Measurements from ENCODE around the gene DNAJC17.
A peak's percentile ranks its signal among the peaks of the same experiment; 100 is the strongest.

The DNAJC17 gene

GRCh38 chr15:40790718-40791117 lies 16.6 kb downstream of the DNAJC17 start:
- peaks cover 19% of the 10 kb centered on the region for H3K4me1 ChIP-seq
- H3K27ac ChIP-seq, result no peak overlapping the region
- H3K4me2 ChIP-seq (ENCODE audit: low read length), result no peak overlapping the region

GRCh38 chr15:40789999-40790398 lies 17.3 kb downstream of the DNAJC17 start:
- no peaks in the 10 kb centered on the region for H3K9me3 ChIP-seq (ENCODE audit: control insufficient read depth, low read length)
- H3K27me3 ChIP-seq (ENCODE audit: control insufficient read depth, insufficient read depth, low read length), result no peaks in the 10 kb centered on the region
- H3K79me2 ChIP-seq, result peaks cover 14% of the 10 kb centered on the region
- no peak overlapping the region for H3K4me3 ChIP-seq (ENCODE audit: low read depth, low read length)
- no peak overlapping the region for H2AFZ ChIP-seq
- H3K36me3 ChIP-seq (ENCODE audit: control insufficient read depth, insufficient read depth, low read length), result no peaks in the 10 kb centered on the region
- TF ChIP-seq, protein P1, sequence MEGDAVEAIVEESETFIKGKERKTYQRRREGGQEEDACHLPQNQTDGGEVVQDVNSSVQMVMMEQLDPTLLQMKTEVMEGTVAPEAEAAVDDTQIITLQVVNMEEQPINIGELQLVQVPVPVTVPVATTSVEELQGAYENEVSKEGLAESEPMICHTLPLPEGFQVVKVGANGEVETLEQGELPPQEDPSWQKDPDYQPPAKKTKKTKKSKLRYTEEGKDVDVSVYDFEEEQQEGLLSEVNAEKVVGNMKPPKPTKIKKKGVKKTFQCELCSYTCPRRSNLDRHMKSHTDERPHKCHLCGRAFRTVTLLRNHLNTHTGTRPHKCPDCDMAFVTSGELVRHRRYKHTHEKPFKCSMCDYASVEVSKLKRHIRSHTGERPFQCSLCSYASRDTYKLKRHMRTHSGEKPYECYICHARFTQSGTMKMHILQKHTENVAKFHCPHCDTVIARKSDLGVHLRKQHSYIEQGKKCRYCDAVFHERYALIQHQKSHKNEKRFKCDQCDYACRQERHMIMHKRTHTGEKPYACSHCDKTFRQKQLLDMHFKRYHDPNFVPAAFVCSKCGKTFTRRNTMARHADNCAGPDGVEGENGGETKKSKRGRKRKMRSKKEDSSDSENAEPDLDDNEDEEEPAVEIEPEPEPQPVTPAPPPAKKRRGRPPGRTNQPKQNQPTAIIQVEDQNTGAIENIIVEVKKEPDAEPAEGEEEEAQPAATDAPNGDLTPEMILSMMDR (IDR thresholded peaks at IDR 0.05), result no peak
- H3K27ac ChIP-seq, result no peak overlapping the region
- H3K4me2 ChIP-seq (ENCODE audit: low read length), result no peak overlapping the region
- peaks cover 23% of the 10 kb centered on the region for H3K4me1 ChIP-seq
- no peak overlapping the region for H3K9ac ChIP-seq

More at GRCh38 chr15:40790718-40791117, 16.6 kb downstream of the DNAJC17 start:
- Histone ChIP-seq H3K79me2 (peaks cover 16% of the 10 kb centered on the region), H3K9ac (no peak overlapping the region), H3K36me3 (ENCODE audit: control insufficient read depth, insufficient read depth, low read length) (no peaks in the 10 kb centered on the region), H3K4me3 (ENCODE audit: low read depth, low read length) (no peak overlapping the region), H3K9me3 (ENCODE audit: control insufficient read depth, low read length) (no peaks in the 10 kb centered on the region), H2AFZ (no peak overlapping the region), H3K27me3 (ENCODE audit: control insufficient read depth, insufficient read depth, low read length) (no peaks in the 10 kb centered on the region)
- TF ChIP-seq, protein P1 (IDR thresholded peaks at IDR 0.05), result no peak

DNA sequence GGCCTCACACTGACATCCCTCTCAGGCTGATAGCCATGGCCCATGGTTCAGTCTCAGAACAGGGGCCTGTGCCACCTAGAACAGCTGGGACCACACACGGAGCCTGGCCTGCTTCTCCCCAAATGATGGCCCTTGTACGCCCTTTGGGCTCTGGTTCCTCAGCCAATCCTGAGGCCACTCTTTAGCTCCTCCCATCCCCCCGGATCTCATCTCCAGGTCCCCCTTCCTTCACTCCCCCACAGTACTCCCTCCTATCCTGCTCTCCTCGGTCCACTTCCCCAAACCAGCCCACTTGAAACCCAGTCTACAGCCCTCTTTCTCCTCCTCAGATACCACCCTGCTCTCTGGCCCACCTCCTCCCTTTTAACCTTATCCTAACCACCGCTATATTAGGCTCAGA lies 18.2 kb downstream of the DNAJC17 start:
- TF ChIP-seq, protein P1 (IDR thresholded peaks at IDR 0.05), result no peak
- no peaks in the 10 kb centered on the region for H3K27me3 ChIP-seq (ENCODE audit: control insufficient read depth, insufficient read depth, low read length)
- no peak overlapping the region for H3K9ac ChIP-seq
- no peak overlapping the region for H3K4me3 ChIP-seq (ENCODE audit: low read depth, low read length)
- no peak overlapping the region for H3K4me2 ChIP-seq (ENCODE audit: low read length)
- H3K36me3 ChIP-seq (ENCODE audit: control insufficient read depth, insufficient read depth, low read length), result no peaks in the 10 kb centered on the region
- H3K79me2 ChIP-seq, result peaks cover 12% of the 10 kb centered on the region
- H3K4me1 ChIP-seq, result peaks cover 23% of the 10 kb centered on the region
- no peaks in the 10 kb centered on the region for H3K9me3 ChIP-seq (ENCODE audit: control insufficient read depth, low read length)
- H2AFZ ChIP-seq, result no peak overlapping the region
- peak overlapping the region; percentile 51 for H3K27ac ChIP-seq

GRCh38 chr15:40787991-40788390 lies 19.3 kb downstream of the DNAJC17 start:
- H3K27ac ChIP-seq, result peak overlapping the region; percentile 91
- H3K36me3 ChIP-seq (ENCODE audit: control insufficient read depth, insufficient read depth, low read length), result no peaks in the 10 kb centered on the region
- peaks cover 20% of the 10 kb centered on the region for H3K4me1 ChIP-seq
- peaks cover 10% of the 10 kb centered on the region for H3K79me2 ChIP-seq
- peak overlapping the region; percentile 43 for H3K4me2 ChIP-seq (ENCODE audit: low read length)
- H3K9ac ChIP-seq, result no peak overlapping the region
- H3K27me3 ChIP-seq (ENCODE audit: control insufficient read depth, insufficient read depth, low read length), result no peaks in the 10 kb centered on the region
- TF ChIP-seq, protein P1 (IDR thresholded peaks at IDR 0.05), result no peak
- peak overlapping the region; percentile 41 for H3K4me3 ChIP-seq (ENCODE audit: low read depth, low read length)
- H2AFZ ChIP-seq, result no peak overlapping the region
- H3K9me3 ChIP-seq (ENCODE audit: control insufficient read depth, low read length), result no peaks in the 10 kb centered on the region

- no peaks in the 10 kb centered on the region for H3K27me3 ChIP-seq (ENCODE audit: control insufficient read depth, insufficient read depth, low read length)
- no peaks in the 10 kb centered on the region for H3K9me3 ChIP-seq (ENCODE audit: control insufficient read depth, low read length)
- no peaks in the 10 kb centered on the region for H3K36me3 ChIP-seq (ENCODE audit: control insufficient read depth, insufficient read depth, low read length)
- H3K4me2 ChIP-seq (ENCODE audit: low read length), result peak overlapping the region; percentile 43
- H2AFZ ChIP-seq, result no peak overlapping the region
- TF ChIP-seq, protein P1 (IDR thresholded peaks at IDR 0.05), result no peak
- peak overlapping the region; percentile 91 for H3K27ac ChIP-seq
- H3K79me2 ChIP-seq, result peaks cover 10% of the 10 kb centered on the region
- peak overlapping the region; percentile 41 for H3K4me3 ChIP-seq (ENCODE audit: low read depth, low read length)
- peaks cover 20% of the 10 kb centered on the region for H3K4me1 ChIP-seq
- H3K9ac ChIP-seq, result no peak overlapping the region
These were observed 19.9 kb downstream of the DNAJC17 start for GRCh38 chr15:40787344-40787841.

Measured in parathyroid adenoma (tissue), 2 donors.